Gastrocnemius medialis (tissue), 4 donors: ENCODE measurements around the gene ERBB3. TPM values are rescaled to one million over a fixed set of nuclear protein-coding genes. Genes with fewer than 3 reads are reported as not detected.
A peak's percentile ranks its signal among the peaks of the same experiment; 100 is the strongest.
"Not testable (repeated sequence)": the region's sequence is repeated elsewhere in the genome, so short reads cannot be mapped to it uniquely, and the experiment has no call there.

Experiments used
- ATAC-seq, 2 donors: fragments of 150-250 bp; one replicate each; pipeline ENCODE4 v1.9.1; 2016
- DNase-seq, 2 donors: peaks; one replicate each; pipeline ENCODE4 v3.0.0-alpha.2; 2019
- H3K27ac ChIP-seq, 4 donors: fragments of 200-600 bp; sonication (generic); 1 replicate in 1 of 4; 2 replicates in 3 of 4; pipeline ENCODE4 v1.5.1; 2016 to 2018; ENCODE audit warnings: mild to moderate bottlenecking in 2 of 4, moderate library complexity in 1 of 4
- H3K27me3 ChIP-seq, 3 donors: fragments of 200-600 bp; sonication (generic) in 2 of 3; 1 replicate in 1 of 3; 2 replicates in 2 of 3; pipeline versions ENCODE4 v1.5.1 to v1.6.0; 2016 to 2019; ENCODE audit warnings: mild to moderate bottlenecking in 1 of 3, moderate library complexity in 1 of 3
- H3K36me3 ChIP-seq, 2 donors: fragments of 200-600 bp; sonication (generic) in 1 of 2; one replicate each; pipeline ENCODE4 v1.5.1; 2017 to 2018
- H3K4me1 ChIP-seq, 2 donors: fragments of 200-600 bp; sonication (generic) in 1 of 2; one replicate each; pipeline ENCODE4 v1.5.1; 2016 to 2017; ENCODE audit warnings: mild to moderate bottlenecking in 2 of 2
- H3K4me3 ChIP-seq, 4 donors: fragments of 200-600 bp; sonication (generic) in 3 of 4; 1 replicate in 1 of 4; 2 replicates in 3 of 4; pipeline ENCODE4 v1.5.1; 2016 to 2019; ENCODE audit warnings: mild to moderate bottlenecking in 2 of 4
- H3K9me3 ChIP-seq, 3 donors: fragments of 200-600 bp; sonication (generic) in 2 of 3; 1 replicate in 1 of 3; 2 replicates in 2 of 3; pipeline ENCODE4 v1.5.1; 2016 to 2019
- CTCF ChIP-seq, 5 experiments: fragments of 450-650 bp in 3 of 5; fragments of 200-600 bp in 2 of 5; sonication (generic) in 2 of 5; IDR thresholded peaks in 4 of 5; conservative IDR thresholded peaks in 1 of 5; 1 replicate in 4 of 5; 2 replicates in 1 of 5; pipeline ENCODE4 v1.5.1; 2016 to 2019; ENCODE audit warnings: antibody characterized with exemption in 5 of 5, mild to moderate bottlenecking in 3 of 5, moderate library complexity in 3 of 5
- POLR2A ChIP-seq, 2 donors: fragments of 450-650 bp; IDR thresholded peaks; one replicate each; pipeline ENCODE4 v1.6.1; 2017; ENCODE audit warnings: antibody characterized with exemption in 2 of 2, mild to moderate bottlenecking in 2 of 2, moderate library complexity in 2 of 2
- in situ Hi-C, 4 donors: fragments of 200-750 bp; cut with MboI; loops; one replicate each; pipeline versions ENCODE4 v1.15.0 to v1.8.0; 2017; ENCODE audit warnings: low sequenced_read_pairs in 4 of 4
- intact Hi-C: fragments of 100-400 bp; cut with DNase I; formaldehyde crosslinking; loops from one replicate; pipeline ENCODE4 v1.15.1; 2023; ENCODE audit warnings: low total_unique reads
- total RNA-seq, 4 donors: library from RNA; depleted of rRNA; stranded (reverse); fragments of >200 nt; gene quantifications; one replicate each; pipeline versions ENCODE4 v1.1.0 to v1.2.3, GENCODE V29; 2016

The ERBB3 gene
- total RNA-seq, 4 donors from 2014 or later: 0.15 to 2.1 (median 1.1) TPM

- no peaks in the 10 kb centered on the region for H3K27me3 ChIP-seq
- H3K4me1 ChIP-seq: peaks cover 10 to 16% of the 10 kb centered on the region in 2 donors
- peaks cover 0 to 34% of the 10 kb centered on the region in 2 donors for H3K36me3 ChIP-seq
- intact Hi-C loops: no loop called here
- H3K4me3 ChIP-seq: no peak overlapping the region
- ATAC-seq: no peak
- in situ Hi-C loops: no loop called here
- DNase-seq: no peak
- H3K9me3 ChIP-seq: no peaks in the 10 kb centered on the region
- no peak overlapping the region for H3K27ac ChIP-seq
- TF ChIP-seq POLR2A (IDR thresholded peaks at IDR 0.05): no peak
- no peak for TF ChIP-seq CTCF (IDR thresholded peaks at IDR 0.05 in 4 of 5, conservative IDR thresholded peaks at IDR 0.05 in 1 of 5)
Measured at GRCh38 chr12:56038022-56038655, 41.8 kb upstream of the ERBB3 start.

GRCh38 chr12:56040151-56040550, 39.8 kb upstream of the ERBB3 start:
- DNase-seq: no peak
- no peak overlapping the region for H3K4me3 ChIP-seq
- H3K27me3 ChIP-seq: no peaks in the 10 kb centered on the region
- in situ Hi-C loops: loop anchor here in 2 of 4 donors (5.0 to 10.0 kb wide), 2 partner anchors 43 to 65 kb away; partner anchors contain the start of genes PA2G4 (in 2 of the 2) and SUOX (in 1 of the 2)
- peaks cover 15 to 19% of the 10 kb centered on the region in 2 donors for H3K4me1 ChIP-seq
- peaks cover 0 to 41% of the 10 kb centered on the region in 2 donors for H3K36me3 ChIP-seq
- no peak overlapping the region for H3K27ac ChIP-seq
- TF ChIP-seq CTCF (IDR thresholded peaks at IDR 0.05 in 4 of 5, conservative IDR thresholded peaks at IDR 0.05 in 1 of 5): no peak
- TF ChIP-seq POLR2A (IDR thresholded peaks at IDR 0.05): no peak
- H3K9me3 ChIP-seq: no peaks in the 10 kb centered on the region
- intact Hi-C loops: no loop called here
- ATAC-seq: no peak

GRCh38 chr12:56040963-56041551, 38.9 kb upstream of the ERBB3 start:
- intact Hi-C loops: loop anchor here (1.0 kb wide), 4 partner anchors 45 to 223 kb away; partner anchors contain the start of genes ORMDL2, PYM1 and RAB5B
- in situ Hi-C loops: loop anchor here in 2 of 4 donors (5.0 to 10.0 kb wide), 2 partner anchors 44 to 64 kb away; partner anchors contain the start of genes PA2G4 (in 2 of the 2) and SUOX (in 1 of the 2)
- TF ChIP-seq CTCF (IDR thresholded peaks at IDR 0.05 in 4 of 5, conservative IDR thresholded peaks at IDR 0.05 in 1 of 5): peak in 1 of 5 experiments; percentile 7
- no peak for TF ChIP-seq POLR2A (IDR thresholded peaks at IDR 0.05)
- Histone ChIP-seq H3K9me3 (no peaks in the 10 kb centered on the region), H3K36me3 (peaks cover 0 to 34% of the 10 kb centered on the region in 2 donors), H3K4me1 (peaks cover 15 to 19% of the 10 kb centered on the region in 2 donors), H3K27me3 (no peaks in the 10 kb centered on the region), H3K27ac (peak overlapping the region; percentile 87 to 98 (median 94)), H3K4me3 (peak overlapping the region; percentile 66 to 94 (median 86))
- no peak for DNase-seq
- ATAC-seq: no peak

- Histone ChIP-seq H3K9me3 (no peaks in the 10 kb centered on the region), H3K4me3 (peak within 1 kb of the TSS; percentile 66 to 94 (median 86)), H3K36me3 (peaks cover 0 to 28% of the 10 kb centered on the region in 2 donors), H3K4me1 (peaks cover 15 to 19% of the 10 kb centered on the region in 2 donors), H3K27me3 (no peaks in the 10 kb centered on the region), H3K27ac (peak within 1 kb of the TSS; percentile 87 to 98 (median 94))
- DNase-seq (peak; percentile 96 to 97), ATAC-seq (peak; percentile 98 to 99)
- intact Hi-C loops (loop anchor here (1.0 to 2.0 kb wide), 6 partner anchors 45 to 223 kb away; partner anchors contain the start of genes ORMDL2, PA2G4, PYM1 and RAB5B), in situ Hi-C loops (loop anchor here in 2 of 4 donors (5.0 to 10.0 kb wide), 2 partner anchors 44 to 63 kb away; partner anchors contain the start of genes PA2G4 (in 2 of the 2) and SUOX (in 1 of the 2))
- TF ChIP-seq CTCF (IDR thresholded peaks at IDR 0.05 in 4 of 5, conservative IDR thresholded peaks at IDR 0.05 in 1 of 5) (peak; percentile 11 to 70 (median 40)), POLR2A (IDR thresholded peaks at IDR 0.05) (peak; percentile 86 to 90)
Measured at GRCh38 chr12:56041552-56042429, 38.2 kb upstream of the ERBB3 start, which contains the start of gene RPS26. TSS of gene RPS26 (plus strand) at chr12:56041918. CDS start at chr12:56042167, 249 bp downstream.

GRCh38 chr12:56042430-56042813, 37.5 kb upstream of the ERBB3 start:
- not testable (repeated sequence) for H3K27me3 ChIP-seq, H3K9me3 ChIP-seq, DNase-seq
- ATAC-seq: peak in 1 of 2 donors; percentile 2
- intact Hi-C loops: loop anchor here (2.0 kb wide), 2 partner anchors 62 to 74 kb away; partner anchors contain the start of genes PA2G4 and RPL41
- Histone ChIP-seq H3K27ac (peak overlapping the region; percentile 87 to 98 (median 94)), H3K36me3 (peaks cover 0 to 28% of the 10 kb centered on the region in 2 donors), H3K4me1 (peaks cover 15 to 19% of the 10 kb centered on the region in 2 donors), H3K4me3 (peak overlapping the region; percentile 66 to 94 (median 86))
- in situ Hi-C loops: loop anchor here in 2 of 4 donors (5.0 to 10.0 kb wide), 2 partner anchors 45 to 62 kb away; partner anchors contain the start of genes PA2G4 (in 2 of the 2) and SUOX (in 1 of the 2)
